Esophagus muscularis mucosa (tissue), 4 donors: ENCODE results near the gene DSC2.

Experiments
- EP300 ChIP-seq: sonication (generic); formaldehyde crosslinking; IDR thresholded peaks from one replicate; pipeline ENCODE4 v1.6.1; 2017; ENCODE audit warnings: antibody characterized with exemption
- POLR2AphosphoS5 ChIP-seq, 2 donors: sonication (generic); formaldehyde crosslinking; IDR thresholded peaks; one replicate each; pipeline ENCODE4 v1.6.1; 2017; ENCODE audit warnings: antibody characterized with exemption in 2 of 2
- TF ChIP-seq, protein P1 (sequence below), 3 experiments: fragments of 200-600 bp in 2 of 3; fragments of 450-650 bp in 1 of 3; sonication (generic) in 2 of 3; IDR thresholded peaks; one replicate each; pipeline ENCODE4 v1.5.1; 2017 to 2019; ENCODE audit warnings: antibody characterized with exemption in 3 of 3, mild to moderate bottlenecking in 2 of 3, moderate library complexity in 1 of 3

GRCh38 chr18:31129398-31130115, 27.3 kb upstream of the DSC2 start:
- TF ChIP-seq EP300 (no peak), POLR2AphosphoS5 (IDR thresholded peaks at IDR 0.05) (no peak)
- TF ChIP-seq, protein P1, sequence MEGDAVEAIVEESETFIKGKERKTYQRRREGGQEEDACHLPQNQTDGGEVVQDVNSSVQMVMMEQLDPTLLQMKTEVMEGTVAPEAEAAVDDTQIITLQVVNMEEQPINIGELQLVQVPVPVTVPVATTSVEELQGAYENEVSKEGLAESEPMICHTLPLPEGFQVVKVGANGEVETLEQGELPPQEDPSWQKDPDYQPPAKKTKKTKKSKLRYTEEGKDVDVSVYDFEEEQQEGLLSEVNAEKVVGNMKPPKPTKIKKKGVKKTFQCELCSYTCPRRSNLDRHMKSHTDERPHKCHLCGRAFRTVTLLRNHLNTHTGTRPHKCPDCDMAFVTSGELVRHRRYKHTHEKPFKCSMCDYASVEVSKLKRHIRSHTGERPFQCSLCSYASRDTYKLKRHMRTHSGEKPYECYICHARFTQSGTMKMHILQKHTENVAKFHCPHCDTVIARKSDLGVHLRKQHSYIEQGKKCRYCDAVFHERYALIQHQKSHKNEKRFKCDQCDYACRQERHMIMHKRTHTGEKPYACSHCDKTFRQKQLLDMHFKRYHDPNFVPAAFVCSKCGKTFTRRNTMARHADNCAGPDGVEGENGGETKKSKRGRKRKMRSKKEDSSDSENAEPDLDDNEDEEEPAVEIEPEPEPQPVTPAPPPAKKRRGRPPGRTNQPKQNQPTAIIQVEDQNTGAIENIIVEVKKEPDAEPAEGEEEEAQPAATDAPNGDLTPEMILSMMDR (IDR thresholded peaks at IDR 0.05) = no peak
